OCI-LY7 (cell line): Measurements from ENCODE around the gene RADIL. TPM values are rescaled to one million over a fixed set of nuclear protein-coding genes. Genes with fewer than 3 reads are reported as not detected.

ENCODE experiments used
- BruUV-seq: library from RNA; stranded (reverse); fragments of 400-500 nt; replicated peaks from 2 replicates; lab custom pipeline; 2021; lab: Mats Ljungman, UMichigan
- CTCF ChIA-PET: fragments of 300-600 bp; sonication (Branson Sonifier 250); formaldehyde crosslinking; loops from one replicate; lab custom pipeline; 2022; ENCODE audit warnings: antibody characterized with exemption; ENCODE audit not compliant: unreplicated experiment; lab: Charles Lee
- POLR2A ChIA-PET: fragments of 300-600 bp; sonication (Branson Sonifier 250); formaldehyde crosslinking; loops from one replicate; lab custom pipeline; 2022; ENCODE audit warnings: antibody characterized with exemption; lab: Charles Lee
- DNase-seq: peaks from one replicate; pipeline ENCODE4 v3.0.0-alpha.2; 2015; ENCODE audit warnings: low spot score
- H2AFZ ChIP-seq: fragments of 200-600 bp; sonication (generic), shearing (Covaris generic); 2 replicates; pipeline ENCODE4 v1.6.1; 2014; ENCODE audit warnings: mild to moderate bottlenecking, antibody characterized with exemption, low read length, moderate library complexity
- H3K27ac ChIP-seq: fragments of 200-600 bp; sonication (generic); 2 replicates; pipeline ENCODE4 v1.5.1; 2014; ENCODE audit warnings: mixed run types, low read depth, mild to moderate bottlenecking, moderate library complexity, low read length, inconsistent platforms; ENCODE audit not compliant: poor library complexity, severe bottlenecking
- H3K36me3 ChIP-seq: fragments of 200-600 bp; sonication (generic); 2 replicates; pipeline ENCODE4 v1.6.1; 2014; ENCODE audit warnings: mild to moderate bottlenecking, antibody characterized with exemption, low read length, moderate library complexity, mixed read lengths; ENCODE audit not compliant: insufficient read depth
- H3K4me1 ChIP-seq: fragments of 200-600 bp; sonication (generic); 2 replicates; pipeline ENCODE4 v1.5.1; 2014; ENCODE audit warnings: mild to moderate bottlenecking, low read length; ENCODE audit not compliant: insufficient read depth, poor library complexity, severe bottlenecking
- H3K4me2 ChIP-seq: fragments of 200-600 bp; sonication (generic); 2 replicates; pipeline ENCODE4 v1.6.1; 2014; ENCODE audit warnings: mild to moderate bottlenecking, low read length
- H3K4me3 ChIP-seq: fragments of 200-600 bp; sonication (generic); 2 replicates; pipeline ENCODE4 v1.5.1; 2014; ENCODE audit warnings: mild to moderate bottlenecking, low read depth, low read length; ENCODE audit not compliant: poor library complexity, severe bottlenecking
- H3K79me2 ChIP-seq: fragments of 200-600 bp; sonication (generic); 2 replicates; pipeline ENCODE4 v1.6.1; 2016; ENCODE audit warnings: low read depth, mild to moderate bottlenecking, low read length, moderate library complexity, mixed read lengths; ENCODE audit not compliant: insufficient read depth
- H3K9me2 ChIP-seq: fragments of 200-600 bp; sonication (generic); 2 replicates; pipeline ENCODE4 v1.6.1; 2016; ENCODE audit warnings: mild to moderate bottlenecking, low read length, mixed read lengths; ENCODE audit not compliant: insufficient read depth
- H3K9me3 ChIP-seq: fragments of 200-600 bp; sonication (generic); 2 replicates; pipeline ENCODE4 v1.6.1; 2014; ENCODE audit warnings: mild to moderate bottlenecking, mixed run types, low read length, mixed read lengths
- H4K20me1 ChIP-seq: fragments of 200-600 bp; sonication (generic); 2 replicates; pipeline ENCODE4 v1.6.1; 2014; ENCODE audit warnings: mild to moderate bottlenecking, antibody characterized with exemption, low read length, moderate library complexity, mixed read lengths; ENCODE audit not compliant: insufficient read depth
- CTCF ChIP-seq: fragments of 200-600 bp; sonication (generic); conservative IDR thresholded peaks from 2 replicates; pipeline ENCODE4 v1.5.1; 2014; ENCODE audit warnings: mild to moderate bottlenecking, antibody characterized with exemption, low read length, moderate library complexity, mixed read lengths
- EZH2phosphoT487 ChIP-seq: fragments of 200-600 bp; sonication (generic); IDR thresholded peaks from 2 replicates; pipeline ENCODE4 v1.6.1; 2018; ENCODE audit warnings: low read depth, borderline replicate concordance, mild to moderate bottlenecking, mixed run types, antibody characterized with exemption, low read length, moderate library complexity, mixed read lengths
- intact Hi-C: fragments of 100-400 bp; cut with micrococcal nuclease; formaldehyde crosslinking; loops from one replicate; pipeline ENCODE4 v1.10.0; 2022; ENCODE audit not compliant: unreplicated experiment
- total RNA-seq, 2 experiments: library from RNA; depleted of rRNA in 1 of 2; stranded (reverse); fragments of >200 nt in 1 of 2; shearing (Covaris generic) in 1 of 2; gene quantifications; 2 replicates each; pipeline ENCODE4 v1.2.3, GENCODE V29; 2014 to 2022

Gene RADIL
- total RNA-seq, 2 experiments from 2014 or later, result 0.34 TPM; not detected in 1

- CTCF ChIA-PET, result no interaction called here
- H3K4me3 ChIP-seq, result no peak overlapping the region
- no TSS peak for BruUV-seq
- no peak for DNase-seq
- intact Hi-C loops, result no loop called here
- no peaks in the 10 kb centered on the region for H4K20me1 ChIP-seq
- no peaks in the 10 kb centered on the region for H3K9me2 ChIP-seq
- H3K4me1 ChIP-seq, result no peaks in the 10 kb centered on the region
- H3K27ac ChIP-seq, result no peak overlapping the region
- H3K4me2 ChIP-seq, result no peak overlapping the region
- TF ChIP-seq EZH2phosphoT487 (no peak), CTCF (no peak)
- no peak overlapping the region for H2AFZ ChIP-seq
- no peaks in the 10 kb centered on the region for H3K79me2 ChIP-seq
- H3K9me3 ChIP-seq, result no peaks in the 10 kb centered on the region
- peaks cover 11% of the 10 kb centered on the region for H3K36me3 ChIP-seq
- POLR2A ChIA-PET, result no interaction called here
Measured at GRCh38 chr7:4789194-4790077, 94.1 kb downstream of the RADIL start.

- Histone ChIP-seq H3K36me3 (peaks cover 10% of the 10 kb centered on the region), H3K79me2 (no peaks in the 10 kb centered on the region), H3K4me2 (no peak overlapping the region), H3K27ac (no peak overlapping the region), H3K4me3 (no peak overlapping the region), H3K9me2 (no peaks in the 10 kb centered on the region), H3K4me1 (no peaks in the 10 kb centered on the region), H2AFZ (no peak overlapping the region), H4K20me1 (no peaks in the 10 kb centered on the region), H3K9me3 (no peaks in the 10 kb centered on the region)
- POLR2A ChIA-PET, result no interaction called here
- intact Hi-C loops, result no loop called here
- no TSS peak for BruUV-seq
- no peak for DNase-seq
- TF ChIP-seq CTCF (no peak), EZH2phosphoT487 (no peak)
- CTCF ChIA-PET, result no interaction called here
Measured at GRCh38 chr7:4788627-4789189, 94.8 kb downstream of the RADIL start.
